K562 (cell line): ENCODE data around the gene HOXC11. TPM values are rescaled to one million over a fixed set of nuclear protein-coding genes. Genes with fewer than 3 reads are reported as not detected.

ENCODE experiments used
- ADNP ChIP-seq: fragments of 200-800 bp; sonication (Bioruptor generic); IDR thresholded peaks from 2 replicates; pipeline ENCODE4 v1.6.1; 2016; ENCODE audit warnings: missing genetic modification characterization, missing compliant biosample characterization
- PCBP1 ChIP-seq: fragments of 200-400 bp; formaldehyde crosslinking; IDR thresholded peaks from 2 replicates; pipeline ENCODE4 v1.6.1; 2018; ENCODE audit warnings: mild to moderate bottlenecking, low read depth, low read length; ENCODE audit not compliant: poor library complexity, severe bottlenecking
- polyA plus RNA-seq, 8 experiments: library from polyadenylated mRNA; depleted of rRNA in 4 of 8; stranded (reverse) in 5 of 8; unstranded in 3 of 8; fragments of >200 nt; fragmentation: Nextera tagmentation in 2 of 8; fragmentation: Illumina TruSeq in 1 of 8; extraction: Ambion mirVana in 2 of 8; extraction: Trizol in 1 of 8; gene quantifications; 2 replicates each; pipeline versions ENCODE4 v1.2.1 to v1.2.3, GENCODE V29; 2011 to 2014; ENCODE audit warnings: inconsistent platforms in 1 of 8, missing spikeins in 1 of 8
- total RNA-seq, 7 experiments: library from RNA; depleted of rRNA in 6 of 7; stranded (reverse); fragments of >200 nt in 6 of 7; fragmentation: Illumina TruSeq in 2 of 7; extraction: Trizol in 2 of 7; gene quantifications; 2 replicates each; pipeline versions ENCODE4 v1.2.1 to v1.2.3, GENCODE V29; 2011 to 2021; ENCODE audit warnings: low replicate concordance in 1 of 7
- TF ChIP-seq, protein P1 (sequence below), 2 experiments: fragments of 450-650 bp in 1 of 2; sonication (generic) in 1 of 2; formaldehyde crosslinking in 1 of 2; IDR thresholded peaks; 2 replicates each; pipeline versions ENCODE4 v1.7.1 to v1.9.0; 2016 to 2022; ENCODE audit warnings: inconsistent platforms in 1 of 2, mild to moderate bottlenecking in 1 of 2, missing genetic modification reagents in 1 of 2

Gene HOXC11
- total and polyA plus RNA-seq, 9 of the 15 experiments (the other 6 are each of a cell fraction or from before 2014, with no cell fraction given), result not detected

DNA sequence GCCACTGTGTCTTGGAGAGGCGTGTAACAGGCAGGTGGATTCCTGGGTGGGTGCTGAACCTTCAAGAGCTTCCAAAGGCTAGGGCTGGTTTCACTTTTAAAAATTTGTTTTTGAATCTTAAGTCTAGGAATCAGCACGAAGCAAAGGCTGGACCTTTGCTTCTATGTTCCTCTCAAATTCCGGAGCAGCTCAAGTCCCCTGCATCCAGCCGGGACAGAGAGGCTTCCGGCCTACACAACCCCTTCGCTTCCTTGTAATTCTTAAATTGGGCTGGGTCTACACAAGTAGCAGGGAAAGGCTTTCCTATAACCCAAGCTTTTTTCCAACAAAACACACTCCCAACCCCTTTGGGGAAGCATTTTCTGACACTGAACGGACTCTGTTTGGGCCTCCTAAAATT lies 9.9 kb upstream of the HOXC11 start (continued):
- TF ChIP-seq, protein P1, sequence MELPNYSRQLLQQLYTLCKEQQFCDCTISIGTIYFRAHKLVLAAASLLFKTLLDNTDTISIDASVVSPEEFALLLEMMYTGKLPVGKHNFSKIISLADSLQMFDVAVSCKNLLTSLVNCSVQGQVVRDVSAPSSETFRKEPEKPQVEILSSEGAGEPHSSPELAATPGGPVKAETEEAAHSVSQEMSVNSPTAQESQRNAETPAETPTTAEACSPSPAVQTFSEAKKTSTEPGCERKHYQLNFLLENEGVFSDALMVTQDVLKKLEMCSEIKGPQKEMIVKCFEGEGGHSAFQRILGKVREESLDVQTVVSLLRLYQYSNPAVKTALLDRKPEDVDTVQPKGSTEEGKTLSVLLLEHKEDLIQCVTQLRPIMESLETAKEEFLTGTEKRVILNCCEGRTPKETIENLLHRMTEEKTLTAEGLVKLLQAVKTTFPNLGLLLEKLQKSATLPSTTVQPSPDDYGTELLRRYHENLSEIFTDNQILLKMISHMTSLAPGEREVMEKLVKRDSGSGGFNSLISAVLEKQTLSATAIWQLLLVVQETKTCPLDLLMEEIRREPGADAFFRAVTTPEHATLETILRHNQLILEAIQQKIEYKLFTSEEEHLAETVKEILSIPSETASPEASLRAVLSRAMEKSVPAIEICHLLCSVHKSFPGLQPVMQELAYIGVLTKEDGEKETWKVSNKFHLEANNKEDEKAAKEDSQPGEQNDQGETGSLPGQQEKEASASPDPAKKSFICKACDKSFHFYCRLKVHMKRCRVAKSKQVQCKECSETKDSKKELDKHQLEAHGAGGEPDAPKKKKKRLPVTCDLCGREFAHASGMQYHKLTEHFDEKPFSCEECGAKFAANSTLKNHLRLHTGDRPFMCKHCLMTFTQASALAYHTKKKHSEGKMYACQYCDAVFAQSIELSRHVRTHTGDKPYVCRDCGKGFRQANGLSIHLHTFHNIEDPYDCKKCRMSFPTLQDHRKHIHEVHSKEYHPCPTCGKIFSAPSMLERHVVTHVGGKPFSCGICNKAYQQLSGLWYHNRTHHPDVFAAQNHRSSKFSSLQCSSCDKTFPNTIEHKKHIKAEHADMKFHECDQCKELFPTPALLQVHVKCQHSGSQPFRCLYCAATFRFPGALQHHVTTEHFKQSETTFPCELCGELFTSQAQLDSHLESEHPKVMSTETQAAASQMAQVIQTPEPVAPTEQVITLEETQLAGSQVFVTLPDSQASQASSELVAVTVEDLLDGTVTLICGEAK (IDR thresholded peaks at IDR 0.05), result no peak
- TF ChIP-seq, protein P1 (CRISPR knock-in tag; IDR thresholded peaks at IDR 0.05), result no peak
- TF ChIP-seq PCBP1 (no peak), ADNP (no peak)
